HCEC 1CT (cell line): ENCODE measurements around the gene C4orf54.

Source experiments
- DNase-seq: peaks from one replicate; pipeline ENCODE4 v3.0.0-alpha.2; 2017

Gene C4orf54

GRCh38 chr4:99651811-99652485 lies 5.7 kb downstream of the C4orf54 start:
- DNase-seq, result no peak

GRCh38 chr4:99651016-99651769 lies 6.4 kb downstream of the C4orf54 start:
- no peak for DNase-seq

- no peak for DNase-seq
Observed at GRCh38 chr4:99649778-99650177, 7.8 kb downstream of the C4orf54 start.

GRCh38 chr4:99649208-99649607 lies 8.4 kb downstream of the C4orf54 start:
- DNase-seq, result no peak

- no peak for DNase-seq
Observed at GRCh38 chr4:99648321-99648720, 9.3 kb downstream of the C4orf54 start.

GRCh38 chr4:99647071-99647470 lies 10.6 kb downstream of the C4orf54 start:
- DNase-seq, result no peak

GRCh38 chr4:99645638-99646037 lies 12.0 kb downstream of the C4orf54 start:
- no peak for DNase-seq

GRCh38 chr4:99645036-99645435 lies 12.6 kb downstream of the C4orf54 start:
- DNase-seq, result no peak

GRCh38 chr4:99644453-99644852 lies 13.2 kb downstream of the C4orf54 start:
- DNase-seq, result no peak

GRCh38 chr4:99642725-99643489 lies 14.7 kb downstream of the C4orf54 start:
- DNase-seq, result no peak

- no peak for DNase-seq
Observed at GRCh38 chr4:99640676-99641075, 17.0 kb downstream of the C4orf54 start.

- no peak for DNase-seq
Observed at GRCh38 chr4:99637174-99637573, 20.5 kb downstream of the C4orf54 start.

GRCh38 chr4:99636422-99636821 lies 21.2 kb downstream of the C4orf54 start:
- DNase-seq, result no peak

- DNase-seq, result no peak
Observed at GRCh38 chr4:99635601-99636000, 22.0 kb downstream of the C4orf54 start.

- no peak for DNase-seq
Observed at GRCh38 chr4:99634742-99635360, 22.8 kb downstream of the C4orf54 start.

- DNase-seq, result no peak
Observed at GRCh38 chr4:99633772-99634171, 23.9 kb downstream of the C4orf54 start.

GRCh38 chr4:99630857-99631360 lies 26.7 kb downstream of the C4orf54 start:
- no peak for DNase-seq

- DNase-seq, result no peak
Observed at GRCh38 chr4:99629962-99630554, 27.6 kb downstream of the C4orf54 start.

- no peak for DNase-seq
Observed at GRCh38 chr4:99628040-99628439, 29.6 kb downstream of the C4orf54 start.

GRCh38 chr4:99625369-99625768 lies 32.3 kb downstream of the C4orf54 start:
- DNase-seq, result no peak

GRCh38 chr4:99624141-99624719 lies 33.4 kb downstream of the C4orf54 start:
- DNase-seq, result no peak

GRCh38 chr4:99622341-99622740 lies 35.3 kb downstream of the C4orf54 start:
- DNase-seq, result no peak
